MM.1S (cell line): Measurements from ENCODE around the gene ATP2B1.

Experiments
- DNase-seq: peaks from one replicate; pipeline ENCODE4 v3.0.0-alpha.2; 2015
- H2AFZ ChIP-seq: fragments of 300-600 bp; sonication (generic); 2 replicates; pipeline ENCODE4 v1.6.0; 2016; ENCODE audit warnings: antibody characterized with exemption, low read length
- H3F3A ChIP-seq: fragments of 300-600 bp; sonication (generic); 2 replicates; pipeline ENCODE4 v1.6.1; 2016; ENCODE audit warnings: mild to moderate bottlenecking, antibody characterized with exemption, low read length, moderate library complexity, mixed read lengths; ENCODE audit not compliant: insufficient read depth
- H3K27ac ChIP-seq: fragments of 300-600 bp; sonication (generic); 2 replicates; pipeline ENCODE4 v1.5.1; 2016; ENCODE audit warnings: mild to moderate bottlenecking, low read length
- H3K27me3 ChIP-seq: fragments of 300-600 bp; sonication (generic); replicated peaks from 2 replicates; pipeline ENCODE4 v1.6.0; 2016; ENCODE audit warnings: low read length; ENCODE audit not compliant: insufficient read depth
- H3K36me3 ChIP-seq: fragments of 300-600 bp; sonication (generic); replicated peaks from 2 replicates; pipeline ENCODE4 v1.6.1; 2016; ENCODE audit warnings: mild to moderate bottlenecking, low read length, mixed read lengths; ENCODE audit not compliant: insufficient read depth
- H3K4me1 ChIP-seq: fragments of 300-600 bp; sonication (generic); 2 replicates; pipeline ENCODE4 v1.6.1; 2016; ENCODE audit warnings: low read length, mixed read lengths
- H3K4me2 ChIP-seq: fragments of 300-600 bp; sonication (generic); 2 replicates; pipeline ENCODE4 v1.6.0; 2016; ENCODE audit warnings: low read depth, low read length
- H3K4me3 ChIP-seq: fragments of 300-600 bp; sonication (generic); 2 replicates; pipeline ENCODE4 v1.5.1; 2016; ENCODE audit warnings: low read length, mixed read lengths
- H3K79me2 ChIP-seq: fragments of 300-600 bp; sonication (generic); 2 replicates; pipeline ENCODE4 v1.6.1; 2016; ENCODE audit warnings: mixed run types, low read length, mixed read lengths
- H3K9ac ChIP-seq: fragments of 300-600 bp; sonication (generic); 2 replicates; pipeline ENCODE4 v1.6.1; 2016; ENCODE audit warnings: low read length, mixed read lengths
- H3K9me2 ChIP-seq: fragments of 300-600 bp; sonication (generic); replicated peaks from 2 replicates; pipeline ENCODE4 v1.6.1; 2016; ENCODE audit warnings: mild to moderate bottlenecking, low read length, mixed read lengths; ENCODE audit not compliant: insufficient read depth
- H3K9me3 ChIP-seq: fragments of 300-600 bp; sonication (generic); replicated peaks from 2 replicates; pipeline ENCODE4 v1.6.1; 2016; ENCODE audit warnings: mild to moderate bottlenecking, low read length, mixed read lengths; ENCODE audit not compliant: insufficient read depth
- H4K20me1 ChIP-seq: fragments of 300-600 bp; sonication (generic); 2 replicates; pipeline ENCODE4 v1.6.1; 2016; ENCODE audit warnings: mild to moderate bottlenecking, low read length, moderate library complexity, mixed read lengths; ENCODE audit not compliant: insufficient read depth
- CTCF ChIP-seq: fragments of 300-600 bp; sonication (generic); IDR thresholded peaks from 2 replicates; pipeline ENCODE4 v1.5.1; 2016; ENCODE audit warnings: antibody characterized with exemption, low read length, mixed read lengths
- EZH2 ChIP-seq: fragments of 300-600 bp; sonication (generic); optimal IDR thresholded peaks from 2 replicates; pipeline ENCODE3; 2017; ENCODE audit warnings: low read depth, mild to moderate bottlenecking, antibody characterized with exemption, low read length, mixed read lengths
- EZH2phosphoT487 ChIP-seq: fragments of 300-600 bp; sonication (generic); IDR thresholded peaks from 2 replicates; pipeline ENCODE4 v1.6.1; 2018; ENCODE audit warnings: antibody characterized with exemption, low read length

Gene ATP2B1

GRCh38 chr12:89753997-89754396 is 45.4 kb upstream of the ATP2B1 start:
- Histone ChIP-seq H3K27ac (no peak overlapping the region), H3K9me2 (no peaks in the 10 kb centered on the region), H3K9ac (no peak overlapping the region), H2AFZ (no peak overlapping the region), H3K79me2 (no peaks in the 10 kb centered on the region), H4K20me1 (no peaks in the 10 kb centered on the region), H3K4me3 (no peak overlapping the region), H3K4me2 (no peak overlapping the region), H3K4me1 (no peaks in the 10 kb centered on the region), H3K27me3 (no peaks in the 10 kb centered on the region), H3K36me3 (no peaks in the 10 kb centered on the region), H3F3A (no peaks in the 10 kb centered on the region), H3K9me3 (no peaks in the 10 kb centered on the region)
- no peak for DNase-seq
- TF ChIP-seq CTCF (no peak), EZH2 (no peak), EZH2phosphoT487 (no peak)

- no peak overlapping the region for H3K4me2 ChIP-seq
- no peaks in the 10 kb centered on the region for H3K27me3 ChIP-seq
- no peak overlapping the region for H3K4me3 ChIP-seq
- no peak overlapping the region for H2AFZ ChIP-seq
- H3K36me3 ChIP-seq = no peaks in the 10 kb centered on the region
- no peak overlapping the region for H3K9ac ChIP-seq
- DNase-seq = no peak
- H3F3A ChIP-seq = no peaks in the 10 kb centered on the region
- no peak for TF ChIP-seq EZH2
- TF ChIP-seq CTCF = no peak
- no peaks in the 10 kb centered on the region for H4K20me1 ChIP-seq
- no peaks in the 10 kb centered on the region for H3K79me2 ChIP-seq
- no peak overlapping the region for H3K27ac ChIP-seq
- H3K4me1 ChIP-seq = no peaks in the 10 kb centered on the region
- no peaks in the 10 kb centered on the region for H3K9me3 ChIP-seq
- H3K9me2 ChIP-seq = no peaks in the 10 kb centered on the region
Observed at GRCh38 chr12:89752341-89752740, 43.7 kb upstream of the ATP2B1 start.

GRCh38 chr12:89750389-89751351 is 42.0 kb upstream of the ATP2B1 start:
- Histone ChIP-seq H4K20me1 (no peaks in the 10 kb centered on the region), H3K9me3 (no peaks in the 10 kb centered on the region), H3K27me3 (no peaks in the 10 kb centered on the region), H3F3A (no peaks in the 10 kb centered on the region), H3K79me2 (no peaks in the 10 kb centered on the region), H3K4me1 (no peaks in the 10 kb centered on the region), H3K9me2 (no peaks in the 10 kb centered on the region), H3K4me3 (no peak overlapping the region), H3K27ac (no peak overlapping the region), H3K4me2 (no peak overlapping the region), H3K36me3 (no peaks in the 10 kb centered on the region), H3K9ac (no peak overlapping the region), H2AFZ (no peak overlapping the region)
- no peak for DNase-seq
- TF ChIP-seq EZH2 (no peak), EZH2phosphoT487 (no peak), CTCF (no peak)
